ENCODE measurements around the gene SRGAP1.

DNA sequence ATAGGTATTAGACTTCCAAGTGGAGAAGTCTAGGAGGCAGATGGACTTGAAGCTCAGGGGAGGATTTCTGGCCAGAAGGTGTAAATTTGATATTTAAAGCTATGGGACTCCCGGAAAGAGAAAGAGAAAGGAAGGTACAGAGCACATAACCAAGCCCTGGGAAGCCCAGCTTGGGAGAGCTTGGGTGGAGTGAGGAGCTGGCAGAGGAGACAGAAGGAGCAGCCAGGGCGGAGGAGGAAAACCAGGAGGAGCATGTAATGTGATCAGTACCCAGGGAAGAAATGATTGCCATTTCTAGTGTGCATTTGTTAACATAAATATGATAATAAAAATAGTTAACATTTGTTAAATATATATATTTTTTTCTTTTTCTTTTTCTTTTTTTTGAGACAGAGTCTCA is 310.2 kb downstream of the SRGAP1 start:
- TF ChIP-seq, protein P1, sequence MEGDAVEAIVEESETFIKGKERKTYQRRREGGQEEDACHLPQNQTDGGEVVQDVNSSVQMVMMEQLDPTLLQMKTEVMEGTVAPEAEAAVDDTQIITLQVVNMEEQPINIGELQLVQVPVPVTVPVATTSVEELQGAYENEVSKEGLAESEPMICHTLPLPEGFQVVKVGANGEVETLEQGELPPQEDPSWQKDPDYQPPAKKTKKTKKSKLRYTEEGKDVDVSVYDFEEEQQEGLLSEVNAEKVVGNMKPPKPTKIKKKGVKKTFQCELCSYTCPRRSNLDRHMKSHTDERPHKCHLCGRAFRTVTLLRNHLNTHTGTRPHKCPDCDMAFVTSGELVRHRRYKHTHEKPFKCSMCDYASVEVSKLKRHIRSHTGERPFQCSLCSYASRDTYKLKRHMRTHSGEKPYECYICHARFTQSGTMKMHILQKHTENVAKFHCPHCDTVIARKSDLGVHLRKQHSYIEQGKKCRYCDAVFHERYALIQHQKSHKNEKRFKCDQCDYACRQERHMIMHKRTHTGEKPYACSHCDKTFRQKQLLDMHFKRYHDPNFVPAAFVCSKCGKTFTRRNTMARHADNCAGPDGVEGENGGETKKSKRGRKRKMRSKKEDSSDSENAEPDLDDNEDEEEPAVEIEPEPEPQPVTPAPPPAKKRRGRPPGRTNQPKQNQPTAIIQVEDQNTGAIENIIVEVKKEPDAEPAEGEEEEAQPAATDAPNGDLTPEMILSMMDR (IDR thresholded peaks at IDR 0.05): no peak
- TF ChIP-seq POLR2AphosphoS5 (IDR thresholded peaks at IDR 0.05) (no peak), EP300 (IDR thresholded peaks at IDR 0.05) (no peak)
